HG03378 (cell line): Measurements from ENCODE around the gene CCL18.
"Not testable (repeated sequence)": the region's sequence is repeated elsewhere in the genome, so short reads cannot be mapped to it uniquely, and the experiment has no call there.

Source experiments
- ATAC-seq: cut with Tn5 transposase; IDR thresholded peaks from one replicate; pipeline ENCODE4 v1.9.1; 2021; ENCODE audit warnings: mild to moderate bottlenecking, moderate library complexity; ENCODE audit not compliant: unreplicated experiment

The CCL18 gene

GRCh38 chr17:36099004-36099403 lies 34.9 kb downstream of the CCL18 start:
- not testable (repeated sequence) for ATAC-seq

DNA sequence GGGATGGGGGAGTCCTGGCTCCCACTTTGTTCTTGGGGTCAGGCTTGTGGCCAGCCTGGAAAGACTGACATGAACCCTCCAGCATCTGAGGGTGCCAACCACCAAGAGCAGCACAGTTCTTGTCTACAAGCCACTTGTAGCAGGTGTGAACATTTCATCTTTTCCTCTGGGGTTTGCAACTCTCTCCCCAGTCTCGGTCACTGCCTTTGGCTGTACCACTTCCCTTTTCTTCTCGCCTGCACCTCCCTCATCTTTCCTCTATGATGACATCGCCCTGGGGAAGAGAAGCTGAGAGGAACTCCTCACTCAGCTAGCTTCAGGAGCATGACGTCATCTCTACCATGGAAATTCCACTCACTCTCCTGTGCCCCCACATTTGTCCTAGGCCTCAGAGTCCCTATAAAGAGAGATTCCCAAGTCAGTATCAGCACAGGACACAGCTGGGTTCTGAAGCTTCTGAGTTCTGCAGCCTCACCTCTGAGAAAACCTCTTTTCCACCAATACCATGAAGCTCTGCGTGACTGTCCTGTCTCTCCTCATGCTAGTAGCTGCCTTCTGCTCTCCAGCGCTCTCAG lies 39.4 kb downstream of the CCL18 start, which contains the start of gene CCL4:
CCL4 (plus strand) TSS at position 427 of the 575 bp plus-strand sequence; CDS start at position 506, 79 bp downstream.
- ATAC-seq: peak; percentile 78

GRCh38 chr17:36104246-36104645 lies 40.2 kb downstream of the CCL18 start:
- ATAC-seq: not testable (repeated sequence)

GRCh38 chr17:36104701-36105181 lies 40.7 kb downstream of the CCL18 start:
- ATAC-seq: no peak

- no peak for ATAC-seq
These were observed 41.9 kb downstream of the CCL18 start for GRCh38 chr17:36105781-36106492.

DNA sequence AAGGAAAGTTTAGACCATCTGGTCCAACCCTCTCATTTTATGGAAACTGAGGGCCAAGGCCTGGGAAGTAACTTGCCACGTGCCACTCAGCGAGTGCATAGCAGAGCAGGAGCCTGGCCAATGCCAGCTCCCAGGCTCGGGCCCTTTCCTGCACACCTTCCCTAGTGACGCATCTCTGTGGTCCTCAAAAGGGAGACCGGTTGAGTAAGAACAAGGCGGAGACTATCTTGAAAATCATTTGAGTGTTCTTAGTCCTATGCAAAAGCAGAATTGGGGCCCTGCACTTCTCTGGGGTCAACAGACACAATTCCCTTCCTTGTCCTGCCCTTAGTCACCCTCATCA lies 42.4 kb downstream of the CCL18 start:
- ATAC-seq: no peak

DNA sequence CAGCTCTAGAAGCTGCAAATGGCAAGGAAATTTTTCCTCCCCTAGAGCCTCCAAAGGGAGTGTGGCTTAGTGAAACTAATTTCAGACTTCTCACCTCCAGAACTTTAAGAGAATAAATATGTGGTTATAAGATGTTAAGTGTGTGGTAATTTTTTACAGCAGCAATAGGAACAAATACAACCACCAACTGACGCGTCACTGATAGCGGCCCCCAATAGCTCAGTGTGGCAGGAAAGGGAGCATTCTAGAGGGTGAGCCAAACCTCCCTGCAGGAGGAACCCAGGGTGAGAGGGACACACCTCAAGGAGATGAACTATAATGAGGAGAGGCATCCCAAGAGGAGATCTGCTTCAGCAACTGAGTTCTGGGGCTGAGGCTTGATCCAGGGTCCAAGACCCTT lies 43.6 kb downstream of the CCL18 start:
- no peak for ATAC-seq

- ATAC-seq: not testable (repeated sequence)
These were observed 44.2 kb downstream of the CCL18 start for GRCh38 chr17:36108265-36108664.

DNA sequence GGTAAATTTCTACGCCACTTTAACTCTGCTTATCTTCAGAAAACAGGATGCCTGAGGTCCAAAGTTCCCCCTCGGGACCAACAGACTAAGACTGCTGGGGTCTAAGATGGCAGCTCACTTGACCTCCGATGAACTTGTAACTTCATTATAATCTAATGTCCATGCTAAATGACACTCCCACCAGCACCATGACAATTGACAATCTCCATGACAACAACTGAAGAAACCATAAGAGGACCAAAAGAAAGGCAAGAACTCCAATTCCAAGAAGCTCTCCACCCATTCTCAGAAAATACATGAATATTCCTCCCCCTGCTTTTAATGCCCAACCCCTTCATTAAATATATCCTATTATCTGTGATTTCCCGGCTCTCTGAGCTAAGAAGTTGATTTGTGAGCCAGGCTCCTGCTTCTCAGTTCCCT lies 47.0 kb downstream of the CCL18 start:
- ATAC-seq: no peak

DNA sequence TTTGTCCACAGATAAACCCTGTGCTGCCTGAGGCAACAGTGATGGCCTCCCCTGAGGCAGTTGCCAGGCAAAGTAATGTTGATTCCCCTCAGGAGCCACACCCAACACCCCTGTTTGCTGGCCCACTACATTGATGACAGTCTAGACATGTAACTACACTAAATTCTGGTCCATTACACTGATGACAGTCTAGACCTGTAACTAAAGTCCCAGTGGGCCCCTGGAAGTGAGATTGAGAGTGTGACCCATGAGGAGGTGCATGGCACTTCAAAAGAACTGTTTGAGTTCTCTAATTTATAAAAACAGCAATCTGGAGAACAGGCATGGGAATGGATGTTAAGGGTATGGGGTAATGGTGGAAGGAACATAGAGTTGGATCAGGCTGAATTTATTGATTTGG lies 48.5 kb downstream of the CCL18 start:
- ATAC-seq: no peak

DNA sequence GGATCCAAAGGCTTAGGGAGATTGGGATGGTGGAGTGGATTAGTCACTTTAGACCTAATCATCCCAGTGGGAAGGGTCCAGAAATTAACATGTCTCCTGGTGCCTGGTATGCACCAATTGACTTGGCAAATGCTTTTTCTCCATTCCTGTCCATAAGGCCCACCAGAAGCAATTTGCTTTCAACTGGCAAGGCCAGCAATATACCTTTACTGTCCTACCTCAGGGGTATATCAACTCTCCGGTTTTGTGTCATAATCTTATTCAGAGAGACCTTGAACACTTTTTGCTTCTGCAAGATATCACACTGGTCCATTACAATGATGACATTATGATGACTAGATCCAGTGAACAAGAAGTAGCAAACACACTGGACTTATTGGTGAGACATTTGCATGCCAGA lies 49.1 kb downstream of the CCL18 start:
- not testable (repeated sequence) for ATAC-seq

DNA sequence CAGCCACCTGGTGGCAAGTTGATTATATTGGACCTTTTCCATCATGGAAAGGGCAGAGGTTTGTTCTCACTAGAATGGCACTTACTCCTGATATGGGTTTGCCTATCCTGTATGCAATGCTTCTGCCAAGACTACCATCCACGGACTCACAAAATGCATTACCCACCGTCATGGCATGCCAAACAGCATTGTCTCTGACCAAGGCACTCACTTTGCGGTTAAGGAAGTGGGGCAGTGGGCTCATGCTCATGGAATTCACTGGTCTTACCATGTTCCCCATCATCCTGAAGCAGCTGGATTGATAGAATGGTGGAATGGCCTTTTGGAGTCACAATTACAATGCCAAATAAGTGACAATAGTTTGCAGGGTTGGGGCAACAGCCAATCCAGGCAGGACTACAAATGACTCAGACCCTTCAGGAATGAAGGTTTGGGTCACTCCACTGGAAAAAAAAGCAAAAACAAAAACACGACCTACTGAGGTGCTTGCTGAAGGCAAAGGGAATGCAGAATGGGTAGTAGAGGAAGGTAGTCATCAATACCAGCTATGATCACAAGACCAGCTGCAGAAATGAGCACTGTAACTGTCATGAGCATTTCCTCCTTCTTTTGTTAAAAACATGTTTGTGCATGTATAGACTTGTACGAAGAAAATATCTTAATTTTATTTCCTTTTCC lies 51.0 kb downstream of the CCL18 start:
- not testable (repeated sequence) for ATAC-seq

DNA sequence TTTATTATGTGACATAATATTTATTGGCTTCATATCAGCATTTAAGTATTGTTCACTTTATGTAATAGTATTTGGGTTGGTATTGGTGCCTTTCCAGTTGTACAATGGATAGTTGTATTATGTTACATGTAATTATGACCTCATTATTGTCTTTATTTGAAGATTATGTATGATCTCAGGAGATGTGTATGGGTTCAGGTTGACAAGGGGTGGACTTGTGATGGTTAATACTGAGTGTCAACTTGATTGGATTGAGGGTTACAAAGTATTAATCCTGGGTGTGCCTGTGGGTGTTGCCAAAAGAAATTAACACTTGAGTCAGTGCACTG lies 51.5 kb downstream of the CCL18 start:
- ATAC-seq: not testable (repeated sequence)

- no peak for ATAC-seq
These were observed 53.7 kb downstream of the CCL18 start for GRCh38 chr17:36117505-36118382.

DNA sequence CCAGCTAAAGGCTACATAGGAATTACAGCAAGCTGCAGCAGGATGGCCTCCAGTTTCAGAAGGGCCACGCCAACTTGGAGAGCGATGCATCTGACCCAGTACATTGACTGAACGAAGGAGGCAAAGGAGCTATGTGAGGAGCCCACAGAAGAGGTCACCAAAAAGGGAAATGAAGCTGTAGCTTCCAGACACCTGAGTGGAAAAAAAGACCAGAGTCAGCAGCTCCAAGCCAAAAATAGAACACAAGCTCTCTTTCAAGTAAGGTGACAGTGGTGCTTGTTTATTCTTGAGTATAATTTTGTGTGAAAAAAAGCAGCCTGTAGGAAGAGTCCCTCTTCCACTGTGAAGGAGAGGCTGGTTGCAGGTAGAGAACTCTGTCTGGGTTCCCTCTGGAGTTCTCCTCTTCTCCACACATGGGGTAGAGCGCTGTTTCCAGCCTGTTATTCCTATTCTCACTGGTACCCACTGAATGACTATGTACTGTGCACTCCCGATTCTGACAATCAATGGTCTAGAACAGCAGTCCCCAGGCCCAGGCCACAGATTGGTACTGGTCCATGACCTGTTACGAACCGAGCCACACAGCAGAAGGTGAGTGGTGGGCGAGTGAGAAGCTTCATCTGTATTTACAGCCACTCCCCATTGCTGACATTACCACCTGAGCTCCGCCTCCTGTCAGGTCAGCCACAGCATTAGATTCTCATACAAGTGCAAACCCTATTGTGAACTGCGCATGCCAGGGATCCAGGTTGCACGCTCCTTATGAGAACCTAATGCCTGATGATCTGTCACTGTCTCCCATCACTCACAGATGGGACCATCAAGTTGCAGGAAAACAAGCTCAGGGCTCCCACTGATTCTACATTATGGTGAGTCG lies 54.6 kb downstream of the CCL18 start:
- ATAC-seq: no peak

DNA sequence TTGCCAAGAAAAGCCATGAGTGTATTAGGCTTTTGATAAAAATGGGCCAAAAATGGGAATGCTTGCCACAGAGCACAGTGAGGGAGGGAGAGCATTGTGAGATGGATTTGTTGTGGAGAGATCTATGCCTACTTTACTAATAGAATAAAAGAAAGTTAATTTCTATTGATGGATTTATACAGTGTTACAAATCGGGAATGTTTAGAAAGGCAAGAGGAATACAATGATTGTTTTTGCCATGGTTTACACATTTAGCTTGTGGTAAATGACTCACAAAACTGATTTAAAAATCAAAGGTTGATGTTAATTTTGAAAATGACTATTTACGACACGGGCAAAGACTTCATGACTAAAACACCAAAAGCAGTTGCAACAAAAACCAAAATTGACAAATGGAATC lies 56.1 kb downstream of the CCL18 start:
- ATAC-seq: no peak

GRCh38 chr17:36121099-36121498 lies 57.0 kb downstream of the CCL18 start:
- ATAC-seq: not testable (repeated sequence)
